ENCODE results near the gene STRN3.

GRCh38 chr14:31037709-31038221 is 11.6 kb upstream of the STRN3 start:
- no peak for TF ChIP-seq POLR2A (IDR thresholded peaks at IDR 0.05; ENCODE audit: low read depth, low read length)
- no peak for TF ChIP-seq POLR2AphosphoS5 (IDR thresholded peaks at IDR 0.05; ENCODE audit: low read depth, low read length)
- TF ChIP-seq TAF1 (IDR thresholded peaks at IDR 0.05; ENCODE audit: low read depth, low read length): no peak
- no peak for TF ChIP-seq PAX5 (IDR thresholded peaks at IDR 0.05; ENCODE audit: insufficient read depth, low read length, severe bottlenecking)
- no peak for TF ChIP-seq POU2F2 (IDR thresholded peaks at IDR 0.05; ENCODE audit: low read depth, low read length)

Measured in GM12891 (cell line).